Epithelial cell of proximal tubule (primary cell): ENCODE data around the gene ANO9. TPM values are rescaled to one million over a fixed set of nuclear protein-coding genes. Genes with fewer than 3 reads are reported as not detected.

Experiments
- DNase-seq: peaks from one replicate; pipeline ENCODE4 v3.0.0-alpha.2; 2011; ENCODE audit warnings: low read depth
- H3K4me3 ChIP-seq: 2 replicates; pipeline ENCODE4 v1.5.1; 2011; ENCODE audit warnings: low read depth, mild to moderate bottlenecking, low read length
- total RNA-seq: library from RNA; depleted of rRNA; stranded (reverse); fragments of >200 nt; gene quantifications from 2 replicates; pipeline ENCODE4 v1.2.3, GENCODE V29; 2015
- TF ChIP-seq, protein P1 (sequence below): conservative IDR thresholded peaks from 2 replicates; pipeline ENCODE4 v1.5.1; 2012; ENCODE audit warnings: low read depth, mild to moderate bottlenecking, low read length

The ANO9 gene
- total RNA-seq, 1 donor from 2014 or later = 20.1 TPM

GRCh38 chr11:406796-407650 lies 34.8 kb downstream of the ANO9 start:
- H3K4me3 ChIP-seq = peak overlapping the region; percentile 71
- no peak for DNase-seq
- TF ChIP-seq, protein P1, sequence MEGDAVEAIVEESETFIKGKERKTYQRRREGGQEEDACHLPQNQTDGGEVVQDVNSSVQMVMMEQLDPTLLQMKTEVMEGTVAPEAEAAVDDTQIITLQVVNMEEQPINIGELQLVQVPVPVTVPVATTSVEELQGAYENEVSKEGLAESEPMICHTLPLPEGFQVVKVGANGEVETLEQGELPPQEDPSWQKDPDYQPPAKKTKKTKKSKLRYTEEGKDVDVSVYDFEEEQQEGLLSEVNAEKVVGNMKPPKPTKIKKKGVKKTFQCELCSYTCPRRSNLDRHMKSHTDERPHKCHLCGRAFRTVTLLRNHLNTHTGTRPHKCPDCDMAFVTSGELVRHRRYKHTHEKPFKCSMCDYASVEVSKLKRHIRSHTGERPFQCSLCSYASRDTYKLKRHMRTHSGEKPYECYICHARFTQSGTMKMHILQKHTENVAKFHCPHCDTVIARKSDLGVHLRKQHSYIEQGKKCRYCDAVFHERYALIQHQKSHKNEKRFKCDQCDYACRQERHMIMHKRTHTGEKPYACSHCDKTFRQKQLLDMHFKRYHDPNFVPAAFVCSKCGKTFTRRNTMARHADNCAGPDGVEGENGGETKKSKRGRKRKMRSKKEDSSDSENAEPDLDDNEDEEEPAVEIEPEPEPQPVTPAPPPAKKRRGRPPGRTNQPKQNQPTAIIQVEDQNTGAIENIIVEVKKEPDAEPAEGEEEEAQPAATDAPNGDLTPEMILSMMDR = peak; percentile 27

GRCh38 chr11:405954-406795 lies 35.6 kb downstream of the ANO9 start:
- H3K4me3 ChIP-seq = peak overlapping the region; percentile 71
- TF ChIP-seq, protein P1 = peak; percentile 1
- DNase-seq = no peak

DNA sequence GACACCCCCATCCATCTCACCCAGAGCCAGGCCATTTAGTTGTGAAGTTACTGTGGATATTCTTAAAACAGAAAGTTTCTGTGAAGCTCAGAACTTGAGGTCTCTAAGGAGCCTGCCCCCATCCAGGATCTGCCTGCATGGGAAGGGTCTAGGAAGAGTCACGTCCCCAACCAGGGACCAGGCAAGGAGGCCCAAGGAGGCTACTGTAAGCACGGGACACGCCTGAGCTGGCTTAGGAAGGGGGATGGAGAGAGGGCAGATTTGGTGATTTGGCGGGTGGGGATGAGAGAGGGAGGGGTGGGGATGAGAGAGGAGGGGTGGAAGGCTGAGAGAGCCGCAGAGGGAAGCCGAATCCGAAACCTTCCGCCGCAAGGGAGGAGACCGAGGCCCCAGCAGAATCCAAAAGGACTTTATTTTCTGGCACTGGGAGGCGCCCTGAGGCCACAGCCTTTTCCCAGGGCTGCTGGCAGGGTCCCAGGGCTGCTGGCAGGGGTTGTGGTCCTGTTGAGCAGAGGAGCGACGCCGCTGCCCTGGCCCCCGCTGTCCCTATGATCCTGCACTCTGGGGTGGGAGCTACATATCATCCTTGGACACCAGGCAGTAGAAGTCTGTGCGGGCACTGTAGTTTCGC lies 36.4 kb downstream of the ANO9 start:
- peak overlapping the region; percentile 71 for H3K4me3 ChIP-seq
- TF ChIP-seq, protein P1 = peak; percentile 4
- DNase-seq = no peak

DNA sequence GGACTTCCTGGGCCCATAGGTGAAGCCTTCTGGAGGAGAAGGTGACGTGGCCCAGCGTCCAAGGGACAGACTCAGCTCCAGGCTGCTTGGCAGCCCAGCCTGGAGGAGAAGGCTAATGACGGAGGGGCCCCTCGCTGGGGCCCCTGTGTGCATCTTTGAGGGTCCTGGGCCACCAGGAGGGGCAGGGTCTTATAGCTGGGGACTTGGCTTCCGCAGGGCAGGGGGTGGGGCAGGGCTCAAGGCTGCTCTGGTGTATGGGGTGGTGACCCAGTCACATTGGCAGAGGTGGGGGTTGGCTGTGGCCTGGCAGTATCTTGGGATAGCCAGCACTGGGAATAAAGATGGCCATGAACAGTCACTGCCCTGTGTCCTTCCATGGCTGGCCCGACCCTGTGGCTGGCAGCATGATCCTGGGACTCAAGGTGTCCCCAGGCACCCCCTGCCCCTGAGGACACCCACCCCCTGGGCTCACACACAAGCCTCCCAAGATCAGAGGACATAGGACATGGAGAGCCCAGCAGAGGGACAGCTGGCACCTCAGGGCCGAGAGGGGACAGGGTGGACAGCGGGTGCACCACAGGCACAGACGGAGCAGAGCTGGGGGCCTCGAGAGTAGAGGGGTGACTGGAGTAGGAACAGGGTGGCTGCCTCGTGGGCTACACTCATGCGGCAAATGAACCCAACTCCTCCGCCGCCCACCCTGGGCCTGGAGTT lies 37.1 kb downstream of the ANO9 start:
- H3K4me3 ChIP-seq = no peak overlapping the region
- TF ChIP-seq, protein P1 = no peak
- no peak for DNase-seq

GRCh38 chr11:403761-404431 lies 37.9 kb downstream of the ANO9 start:
- no peak for DNase-seq
- no peak overlapping the region for H3K4me3 ChIP-seq
- TF ChIP-seq, protein P1 = no peak
